Measurements from ENCODE around the gene RAB11FIP4. TPM values are rescaled to one million over a fixed set of nuclear protein-coding genes. Genes with fewer than 3 reads are reported as not detected.

The RAB11FIP4 gene
- total and polyA plus RNA-seq, 9 of the 15 experiments (the other 6 are each of a cell fraction or from before 2014, with no cell fraction given), result 0.62 to 16.6 (median 8.9) TPM

DNA sequence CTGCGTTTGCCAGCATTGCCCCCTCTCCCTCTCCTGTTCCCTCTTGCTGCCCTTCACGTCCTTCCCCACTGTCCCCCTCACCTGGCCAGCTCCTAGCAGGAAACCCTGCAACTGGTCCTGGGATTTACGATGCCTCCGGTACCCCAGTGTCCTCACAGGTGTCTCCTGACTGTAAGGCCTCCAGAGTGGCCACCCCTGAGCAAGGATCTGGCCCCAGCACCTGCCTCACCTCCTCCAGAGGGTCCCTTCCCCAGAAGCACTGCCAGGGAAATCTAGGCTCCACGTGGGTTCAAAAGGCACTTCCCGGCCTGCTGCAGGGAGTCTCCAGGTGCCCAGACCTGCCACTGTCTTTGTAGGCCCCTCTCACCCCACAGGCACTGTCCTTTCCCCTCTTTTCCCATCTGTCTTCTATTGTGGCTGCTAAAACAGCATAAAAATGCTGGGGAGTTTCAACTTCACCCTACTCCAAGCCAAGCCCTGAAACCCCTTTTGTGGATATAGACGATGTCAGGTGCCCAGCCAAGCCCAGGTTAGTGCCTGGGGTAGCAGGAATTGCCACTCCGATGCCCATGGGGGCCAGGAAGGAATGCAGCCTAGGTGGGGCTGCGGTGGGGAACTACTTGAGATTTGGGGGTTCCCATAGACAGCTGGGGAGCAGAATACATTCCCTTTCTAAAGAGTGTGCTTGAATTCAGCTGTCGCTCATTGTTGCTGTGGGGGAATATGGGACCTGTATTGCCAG is 25.7 kb downstream of the RAB11FIP4 start:
- H3K79me2 ChIP-seq (ENCODE audit: control insufficient read depth, insufficient read depth, low read length), result no peaks in the 10 kb centered on the region
- intact Hi-C loops (cut with micrococcal nuclease), result no loop called here
- H2AFZ ChIP-seq (ENCODE audit: low read depth, low read length), result no peak overlapping the region
- no peaks in the 10 kb centered on the region for H4K20me1 ChIP-seq (replicated peaks; ENCODE audit: control insufficient read depth, insufficient read depth, low read length)
- DNase-seq (ENCODE audit: extremely low read depth in 1 of 4, low spot score in 3 of 4), result no peak
- no peak overlapping the region for H3K9ac ChIP-seq (ENCODE audit: insufficient read depth in 1 of 2, low read depth in 2 of 2, low read length in 2 of 2)
- WGBS (ENCODE audit: insufficient coverage, low coverage, missing lambda C conversion rate), result 10% methylated on average over 9 of the region's 10 CpGs
- in situ Hi-C loops (cut with MboI), result no loop called here
- no peaks in the 10 kb centered on the region for H3K9me1 ChIP-seq (ENCODE audit: control insufficient read depth, insufficient read depth, low read length)
- H3K4me3 ChIP-seq, result no peak overlapping the region
- H3K27ac ChIP-seq (ENCODE audit: extremely low read depth, low read depth, low read length), result no peak overlapping the region
- FAIRE-seq, result no peak
- ChIA-PET POLR2A (interaction anchor here (0.6 to 1.1 kb wide), 3 partner anchors 8 to 168 kb away, joined by 3 to 5 read pairs (median 4); no protein-coding TSS in a partner anchor), CTCF (ENCODE audit: low intra/inter-chr PET ratio) (no interaction called here)
- BruUV-seq (replicated peaks), result no TSS peak
- TF ChIP-seq PTBP1 (IDR thresholded peaks at IDR 0.05; ENCODE audit: low read depth, low read length), result no peak
- no peak for TF ChIP-seq SNIP1 (IDR thresholded peaks at IDR 0.05; ENCODE audit: low read depth)
- TF ChIP-seq NEUROD1 (IDR thresholded peaks at IDR 0.05; ENCODE audit: borderline replicate concordance, low read depth, low read length, partially characterized antibody), result no peak
- no peak for TF ChIP-seq MAFG (tag; conservative IDR thresholded peaks at IDR 0.05)
- TF ChIP-seq, protein P1, sequence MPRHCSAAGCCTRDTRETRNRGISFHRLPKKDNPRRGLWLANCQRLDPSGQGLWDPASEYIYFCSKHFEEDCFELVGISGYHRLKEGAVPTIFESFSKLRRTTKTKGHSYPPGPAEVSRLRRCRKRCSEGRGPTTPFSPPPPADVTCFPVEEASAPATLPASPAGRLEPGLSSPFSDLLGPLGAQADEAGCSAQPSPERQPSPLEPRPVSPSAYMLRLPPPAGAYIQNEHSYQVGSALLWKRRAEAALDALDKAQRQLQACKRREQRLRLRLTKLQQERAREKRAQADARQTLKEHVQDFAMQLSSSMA (CRISPR knock-in tag; IDR thresholded peaks at IDR 0.05), result no peak
- no peak for TF ChIP-seq NCOA2 (IDR thresholded peaks at IDR 0.05; ENCODE audit: partially characterized antibody in 2 of 2)
- ATAC-seq, result no peak
- H3K27me3 ChIP-seq (ENCODE audit: control insufficient read depth in 2 of 2, insufficient read depth in 2 of 2, low read length in 2 of 2), result peaks cover 29 to 59% of the 10 kb centered on the region in 2 experiments
- no peaks in the 10 kb centered on the region; a peak in 1 of 5 replicates for H3K4me1 ChIP-seq (replicated peaks in 1 of 2; ENCODE audit: control insufficient read depth in 2 of 2, insufficient read depth in 2 of 2, low read length in 2 of 2)
- no peak overlapping the region for H3K4me2 ChIP-seq (ENCODE audit: insufficient read depth, low read length)
- H3K9me3 ChIP-seq (replicated peaks; ENCODE audit: control insufficient read depth, insufficient read depth, low read depth, low read length), result peaks cover 2% of the 10 kb centered on the region; the same call in 1 of the 2 replicates
- no peaks in the 10 kb centered on the region for H3K36me3 ChIP-seq (ENCODE audit: control insufficient read depth, insufficient read depth, low read length)

Measured in K562 (cell line).